GM19193 (cell line): ENCODE measurements around the gene MRPS18B.

Source experiments
- POLR2A ChIP-seq: IDR thresholded peaks from 4 replicates; pipeline ENCODE4 v1.6.1; 2011; ENCODE audit not compliant: insufficient read depth, insufficient read length; ENCODE audit errors: extremely low read depth

Gene MRPS18B

DNA sequence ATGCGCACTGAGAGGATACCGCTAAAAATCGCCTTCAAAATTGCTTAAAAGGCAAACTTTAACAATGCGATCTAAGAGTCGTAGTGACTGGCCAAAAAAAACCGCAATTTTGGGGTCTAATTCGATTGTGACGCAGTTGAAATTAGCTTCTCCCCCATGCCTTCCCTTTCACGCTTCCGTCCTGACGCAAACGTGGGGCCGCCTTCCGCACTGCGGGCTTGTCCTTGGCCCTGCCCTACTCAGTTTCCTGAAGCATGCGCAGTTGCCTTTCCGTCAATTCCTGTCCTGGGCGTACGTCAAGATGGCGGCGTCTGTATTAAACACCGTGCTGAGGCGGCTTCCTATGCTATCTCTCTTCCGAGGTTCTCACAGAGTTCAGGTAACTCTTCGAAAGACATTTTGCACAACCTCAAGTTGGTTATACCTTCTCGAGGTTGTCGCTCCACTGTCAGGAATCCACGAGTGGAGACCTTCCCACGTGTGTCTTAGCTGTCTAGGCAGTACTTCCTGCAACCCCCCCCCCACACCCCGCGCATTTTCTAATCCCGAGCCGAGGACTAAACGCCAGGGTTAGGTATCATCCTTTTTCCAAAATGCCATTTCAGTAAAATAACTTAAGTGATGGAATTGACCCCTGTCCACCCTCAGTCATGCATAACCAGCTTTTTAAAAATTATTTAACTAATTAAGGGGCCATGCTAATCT is at the start of gene MRPS18B:
Gene MRPS18B, plus strand, starts transcription at position 276 of the 705 bp plus-strand sequence. Its CDS starts 26 bp downstream, at position 302.
- TF ChIP-seq POLR2A: peak; percentile 87

DNA sequence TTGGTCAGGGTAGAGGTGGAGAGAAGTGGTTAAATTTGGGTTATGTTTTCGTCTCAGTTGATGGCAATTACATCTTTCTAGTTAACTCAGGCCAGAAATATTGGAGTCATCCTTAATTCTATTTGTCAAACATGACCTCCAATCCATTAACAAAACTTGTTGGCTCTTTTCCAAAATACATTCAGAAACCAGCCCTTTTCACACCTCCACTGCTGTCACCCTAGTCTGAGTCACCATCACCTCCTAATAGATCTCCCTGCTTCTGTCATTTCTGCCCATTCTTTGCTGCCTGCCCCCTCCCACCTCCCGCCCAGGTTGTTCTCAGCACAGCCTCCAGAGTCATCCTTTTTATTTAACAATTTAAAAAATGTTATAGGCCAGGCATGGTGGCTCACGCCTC is 49.4 kb upstream of the MRPS18B start:
- TF ChIP-seq POLR2A: no peak

DNA sequence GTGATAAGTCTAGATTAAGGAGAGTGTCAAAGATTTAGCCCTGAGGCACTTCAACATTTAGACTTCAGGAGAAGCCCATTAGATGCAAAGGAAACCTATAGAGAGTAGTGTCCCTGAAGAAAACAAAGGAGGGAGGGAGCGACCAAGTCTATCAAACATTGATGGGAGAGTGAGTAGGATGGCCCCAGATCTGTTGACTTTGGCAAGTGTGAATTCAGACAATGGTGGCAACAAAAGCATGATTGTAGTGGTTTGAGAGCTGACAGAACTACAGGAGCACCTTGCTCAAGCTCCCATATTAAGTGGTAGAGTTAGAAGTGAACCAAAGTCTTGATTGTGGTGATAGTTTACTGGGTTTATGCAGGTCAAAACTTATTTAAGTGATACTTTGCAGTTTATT is 47.4 kb upstream of the MRPS18B start:
- no peak for TF ChIP-seq POLR2A

DNA sequence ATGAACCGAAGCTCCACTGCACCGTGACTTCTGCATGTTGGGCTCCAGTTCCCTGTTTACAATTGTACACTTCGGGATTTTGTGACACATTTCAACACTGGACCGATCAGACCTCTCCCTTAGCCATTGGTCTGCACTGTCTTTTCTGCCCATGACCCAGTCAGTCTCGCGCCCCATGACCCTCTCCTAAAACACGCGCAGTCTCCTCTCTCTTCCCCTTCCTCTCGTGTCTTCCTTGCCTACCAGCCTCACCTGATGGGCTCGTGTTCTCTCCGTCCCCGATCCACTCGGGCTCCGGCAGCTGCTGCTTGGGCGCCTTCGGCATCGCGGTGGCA is 46.9 kb upstream of the MRPS18B start:
- TF ChIP-seq POLR2A: no peak

DNA sequence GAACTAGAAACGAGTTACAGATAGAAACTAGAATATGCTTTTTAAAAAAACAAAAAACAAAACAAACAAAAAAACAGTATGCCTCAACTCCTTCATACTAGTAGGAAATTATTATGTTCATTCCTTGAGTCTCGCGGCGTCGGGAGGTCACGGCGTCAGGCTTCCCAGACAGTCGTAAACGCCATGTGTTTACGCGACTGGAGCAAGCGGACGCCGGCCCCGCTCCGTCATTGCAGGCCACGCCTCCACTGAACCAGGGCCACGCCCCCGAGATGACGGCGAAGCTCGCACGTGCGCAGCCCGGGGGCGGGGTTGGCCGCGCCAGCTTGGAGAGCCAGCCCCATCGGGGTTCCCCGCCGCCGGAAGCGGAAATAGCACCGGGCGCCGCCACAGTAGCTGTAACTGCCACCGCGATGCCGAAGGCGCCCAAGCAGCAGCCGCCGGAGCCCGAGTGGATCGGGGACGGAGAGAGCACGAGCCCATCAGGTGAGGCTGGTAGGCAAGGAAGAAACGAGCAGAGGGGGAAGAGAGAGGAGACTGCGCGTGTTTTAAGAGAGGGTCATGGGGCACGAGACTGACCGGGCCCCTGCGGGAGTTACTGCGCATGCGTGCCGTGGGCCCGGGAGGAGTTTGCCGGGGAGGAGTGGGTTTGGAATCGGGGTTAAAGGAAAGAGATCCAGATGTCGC is 46.4 kb upstream of the MRPS18B start, which contains the start of gene ABCF1:
Gene ABCF1, plus strand, starts transcription at position 368 of the 687 bp plus-strand sequence. Its CDS starts 46 bp downstream, at position 414.
- peak; percentile 96 for TF ChIP-seq POLR2A

DNA sequence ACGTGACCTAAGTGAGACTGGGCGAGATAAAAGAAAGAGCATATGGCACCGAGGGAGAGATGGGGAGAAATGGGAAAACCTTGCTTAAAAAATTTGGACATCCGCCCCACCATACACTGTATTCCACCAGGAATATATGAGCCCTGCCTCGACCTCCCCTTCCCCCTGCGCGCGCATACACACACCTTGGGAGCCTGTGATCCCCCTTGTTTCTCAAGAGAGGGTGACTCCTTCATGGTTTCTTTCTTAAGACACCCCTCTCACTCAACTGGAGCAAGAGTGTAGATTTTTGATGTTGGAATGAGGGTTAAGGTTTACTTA is 45.9 kb upstream of the MRPS18B start:
- TF ChIP-seq POLR2A: no peak

DNA sequence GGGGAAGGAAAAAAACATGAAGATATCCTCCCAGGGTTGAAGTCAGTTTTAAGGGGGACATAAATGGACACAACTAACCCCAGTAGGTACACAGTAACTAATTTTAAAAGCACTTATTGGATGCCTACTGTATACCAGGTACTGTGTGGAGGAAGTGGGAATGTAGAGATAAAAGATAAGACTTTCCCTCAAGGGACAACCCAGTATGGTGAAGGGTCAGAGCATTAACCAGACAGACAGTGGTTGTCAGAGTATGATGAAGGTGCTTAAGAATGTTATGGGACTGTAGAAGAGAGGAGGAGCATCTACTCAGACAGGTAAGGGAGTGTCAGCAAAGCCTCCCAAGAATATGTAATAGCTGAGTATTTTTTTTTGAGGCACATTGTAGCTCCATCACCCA is 45.5 kb upstream of the MRPS18B start:
- TF ChIP-seq POLR2A: no peak

DNA sequence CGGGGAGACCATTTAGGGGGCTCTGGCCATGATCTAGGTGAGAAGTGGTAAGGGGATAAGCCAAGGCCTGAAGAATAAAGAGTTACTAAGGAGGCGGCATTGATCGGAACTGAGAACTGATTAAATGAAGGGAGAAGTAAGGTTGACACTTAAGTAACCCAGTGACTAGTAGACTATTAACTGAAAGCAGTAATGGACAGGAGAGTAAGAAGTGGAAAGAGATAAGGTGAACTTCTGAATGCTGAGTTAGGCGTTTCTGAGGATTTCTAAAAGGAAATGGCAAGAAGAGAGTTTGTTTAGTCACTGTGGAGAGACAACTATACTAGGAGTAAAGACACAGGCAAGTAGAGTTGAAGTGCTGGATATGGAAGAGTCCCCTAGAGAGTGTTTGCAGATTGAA is 44.5 kb upstream of the MRPS18B start:
- no peak for TF ChIP-seq POLR2A

DNA sequence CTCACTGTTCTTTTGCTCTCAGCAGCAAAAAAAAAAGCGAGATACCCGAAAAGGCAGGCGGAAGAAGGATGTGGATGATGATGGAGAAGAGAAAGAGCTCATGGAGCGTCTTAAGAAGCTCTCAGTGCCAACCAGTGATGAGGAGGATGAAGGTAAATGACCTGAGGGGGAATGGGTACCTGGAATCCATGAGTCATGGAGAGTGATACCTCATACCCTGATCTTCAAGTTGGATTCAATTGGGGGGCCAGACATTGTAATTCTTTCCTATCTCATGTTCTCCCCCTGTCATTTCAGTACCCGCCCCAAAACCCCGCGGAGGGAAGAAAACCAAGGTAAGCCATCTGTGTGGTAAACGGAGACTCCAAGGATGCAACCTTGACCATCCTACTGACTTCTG is 39.6 kb upstream of the MRPS18B start:
- no peak for TF ChIP-seq POLR2A

DNA sequence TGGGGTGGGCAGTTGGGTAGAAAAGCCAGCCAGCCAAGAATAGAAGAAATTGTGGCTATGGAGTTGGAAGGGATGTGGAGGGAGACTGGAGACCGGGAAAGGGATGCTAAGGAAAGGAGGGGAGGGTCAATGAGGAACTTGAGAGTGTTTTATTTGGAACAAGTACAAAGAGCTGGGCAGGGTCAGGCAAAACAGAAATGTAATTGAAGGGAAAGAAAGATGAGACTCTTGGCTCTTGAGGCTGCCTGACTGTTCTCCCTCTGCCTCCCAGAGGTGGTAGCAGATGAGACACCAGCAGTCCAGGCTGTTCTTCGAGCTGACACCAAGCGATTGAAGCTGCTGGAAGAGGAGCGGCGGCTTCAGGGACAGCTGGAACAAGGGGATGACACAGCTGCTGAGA is 33.7 kb upstream of the MRPS18B start:
- TF ChIP-seq POLR2A: no peak

DNA sequence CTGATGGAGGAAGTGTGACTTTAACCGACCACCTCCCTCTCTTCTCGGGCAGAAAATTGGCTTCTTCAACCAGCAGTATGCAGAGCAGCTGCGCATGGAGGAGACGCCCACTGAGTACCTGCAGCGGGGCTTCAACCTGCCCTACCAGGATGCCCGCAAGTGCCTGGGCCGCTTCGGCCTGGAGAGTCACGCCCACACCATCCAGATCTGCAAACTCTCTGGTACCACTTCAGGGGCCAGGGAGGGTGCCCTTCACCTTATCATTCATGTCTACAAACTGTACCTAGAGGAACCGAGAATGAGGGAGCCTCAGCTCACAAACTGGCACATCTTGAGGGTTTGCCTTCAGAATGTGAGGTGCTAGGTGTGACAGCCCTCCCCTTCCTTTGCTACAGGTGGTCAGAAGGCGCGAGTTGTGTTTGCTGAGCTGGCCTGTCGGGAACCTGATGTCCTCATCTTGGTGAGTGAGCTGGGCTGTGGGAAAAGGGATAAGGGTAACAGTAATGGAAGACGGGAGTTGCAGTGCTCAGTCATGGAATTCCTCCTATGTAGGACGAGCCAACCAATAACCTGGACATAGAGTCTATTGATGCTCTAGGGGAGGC is 27.8 kb upstream of the MRPS18B start:
- TF ChIP-seq POLR2A: no peak

DNA sequence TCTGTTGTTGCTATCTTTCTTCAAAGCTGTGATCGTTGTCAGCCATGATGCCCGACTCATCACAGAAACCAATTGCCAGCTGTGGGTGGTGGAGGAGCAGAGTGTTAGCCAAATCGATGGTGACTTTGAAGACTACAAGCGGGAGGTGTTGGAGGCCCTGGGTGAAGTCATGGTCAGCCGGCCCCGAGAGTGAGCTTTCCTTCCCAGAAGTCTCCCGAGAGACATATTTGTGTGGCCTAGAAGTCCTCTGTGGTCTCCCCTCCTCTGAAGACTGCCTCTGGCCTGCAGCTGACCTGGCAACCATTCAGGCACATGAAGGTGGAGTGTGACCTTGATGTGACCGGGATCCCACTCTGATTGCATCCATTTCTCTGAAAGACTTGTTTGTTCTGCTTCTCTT is 27.1 kb upstream of the MRPS18B start:
- no peak for TF ChIP-seq POLR2A

DNA sequence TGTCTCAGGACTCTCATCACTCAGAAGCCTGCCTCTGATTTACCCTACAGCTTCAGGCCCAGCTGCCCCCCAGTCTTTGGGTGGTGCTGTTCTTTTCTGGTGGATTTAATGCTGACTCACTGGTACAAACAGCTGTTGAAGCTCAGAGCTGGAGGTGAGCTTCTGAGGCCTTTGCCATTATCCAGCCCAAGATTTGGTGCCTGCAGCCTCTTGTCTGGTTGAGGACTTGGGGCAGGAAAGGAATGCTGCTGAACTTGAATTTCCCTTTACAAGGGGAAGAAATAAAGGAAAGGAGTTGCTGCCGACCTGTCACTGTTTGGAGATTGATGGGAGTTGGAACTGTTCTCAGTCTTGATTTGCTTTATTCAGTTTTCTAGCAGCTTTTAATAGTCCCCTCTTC is 26.6 kb upstream of the MRPS18B start:
- no peak for TF ChIP-seq POLR2A

DNA sequence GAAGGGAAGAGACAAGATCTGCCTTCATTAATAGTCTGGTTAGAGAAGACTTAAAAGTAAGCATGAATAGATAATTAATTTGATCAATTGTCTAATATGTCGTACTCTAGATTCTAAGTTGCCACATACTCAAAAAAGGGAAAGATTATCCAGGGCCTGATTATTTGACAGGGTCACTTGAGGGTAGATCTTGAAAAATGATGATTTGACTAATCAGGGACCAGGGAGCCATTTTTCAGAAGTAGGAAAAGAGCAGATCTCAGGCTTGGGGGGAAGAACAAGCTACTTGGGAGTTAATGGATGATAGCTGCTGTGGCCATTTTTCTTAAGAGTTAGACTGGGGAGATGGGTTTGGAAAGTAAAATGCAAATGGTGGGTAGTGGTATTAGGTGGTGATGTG is 25.4 kb upstream of the MRPS18B start:
- TF ChIP-seq POLR2A: no peak

DNA sequence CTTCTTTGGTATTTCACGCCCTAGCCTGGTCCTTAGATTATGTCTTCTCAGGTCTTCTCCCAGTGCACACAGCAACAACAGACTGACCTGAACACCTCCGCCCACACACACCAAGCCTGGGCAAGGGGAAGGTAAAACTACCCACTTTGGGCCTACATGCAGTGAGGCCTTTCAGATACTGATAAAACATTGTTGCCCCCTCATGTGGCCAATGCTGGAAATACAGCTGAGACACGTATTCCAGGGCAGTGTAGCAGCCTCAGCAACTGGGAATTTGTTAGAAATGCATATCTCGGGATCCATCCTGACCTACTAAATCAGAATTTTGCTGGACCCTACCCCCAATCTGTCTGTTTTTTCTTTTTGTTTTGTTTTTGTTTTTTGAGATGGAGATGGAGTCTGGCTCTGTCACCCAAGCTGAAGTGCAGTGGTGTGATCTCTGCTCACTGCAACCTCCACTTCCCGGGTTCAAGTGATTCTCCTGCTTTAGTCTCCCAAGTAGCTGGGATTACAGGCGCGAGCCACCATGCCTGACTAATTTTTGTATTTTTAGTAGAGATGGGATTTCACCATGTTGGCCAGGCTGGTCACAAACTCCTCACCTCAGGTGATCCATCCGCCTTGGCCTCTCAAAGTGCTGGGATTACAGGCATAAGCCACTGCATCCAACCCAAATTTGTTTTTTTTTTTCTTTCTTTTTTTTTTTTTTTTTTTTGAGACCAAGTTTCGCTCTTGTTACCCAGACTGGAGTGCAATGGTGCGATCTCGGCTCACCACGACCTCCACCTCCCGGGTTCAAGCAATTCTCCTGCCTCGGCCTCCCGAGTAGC is 20.1 kb upstream of the MRPS18B start:
- TF ChIP-seq POLR2A: peak; percentile 25

DNA sequence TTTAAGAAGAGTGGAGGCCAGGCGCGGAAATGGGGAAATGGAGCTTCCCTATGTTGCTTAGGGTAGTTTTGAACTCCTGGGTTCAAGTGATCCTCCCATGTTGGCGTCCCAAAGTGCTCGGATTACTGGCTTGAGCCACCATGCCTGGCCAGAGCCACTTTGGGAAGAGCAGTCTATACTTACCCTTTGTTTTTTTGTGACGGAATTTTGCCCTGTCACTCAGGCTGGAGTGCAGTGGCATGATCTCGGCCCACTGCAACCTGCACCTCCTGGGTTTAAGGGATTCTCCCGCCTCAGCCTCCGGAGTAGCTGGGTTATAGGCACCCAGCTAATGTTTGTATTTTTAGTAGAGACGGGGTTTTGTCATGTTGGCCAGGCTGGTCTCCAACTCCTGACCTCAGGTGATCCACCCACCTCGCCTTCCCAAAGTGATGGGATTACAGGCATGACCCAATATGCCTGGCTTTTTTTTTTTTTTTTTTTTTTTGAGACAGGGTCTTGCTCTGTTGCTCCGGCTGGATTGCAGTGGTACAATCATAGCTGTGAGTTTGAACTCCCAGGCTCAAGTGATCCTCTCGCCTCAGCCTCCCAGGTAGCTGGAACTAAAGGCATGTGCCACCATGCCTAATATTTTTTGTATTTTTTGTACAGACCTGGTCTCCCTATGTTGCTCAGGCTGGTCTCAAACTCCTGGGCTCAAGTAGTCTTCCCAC is 18.6 kb upstream of the MRPS18B start:
- TF ChIP-seq POLR2A: no peak
